Ishikawa (cell line): ENCODE results near the gene HHIPL1.

Experiments used
- CEBPB ChIP-seq: IDR thresholded peaks from 2 replicates; pipeline ENCODE4 v1.6.1; 2012
- CREB1 ChIP-seq: IDR thresholded peaks from 2 replicates; pipeline ENCODE4 v1.6.1; 2012; ENCODE audit warnings: low read depth
- EP300 ChIP-seq: IDR thresholded peaks from 2 replicates; pipeline ENCODE4 v1.6.1; 2012; ENCODE audit warnings: borderline replicate concordance
- RAD21 ChIP-seq: IDR thresholded peaks from 2 replicates; pipeline ENCODE4 v1.6.1; 2012; ENCODE audit warnings: low read depth
- TAF1 ChIP-seq: IDR thresholded peaks from 2 replicates; pipeline ENCODE4 v1.6.1; 2012; ENCODE audit warnings: low read depth, mild to moderate bottlenecking
- YY1 ChIP-seq: IDR thresholded peaks from 2 replicates; pipeline ENCODE4 v1.6.1; 2012; ENCODE audit warnings: low read depth
- TF ChIP-seq, protein P1 (sequence below): IDR thresholded peaks from 2 replicates; pipeline ENCODE4 v1.6.1; 2012; ENCODE audit warnings: low read depth, mild to moderate bottlenecking
- TF ChIP-seq, protein P2 (sequence below): IDR thresholded peaks from 2 replicates; pipeline ENCODE4 v1.6.1; 2012

DNA sequence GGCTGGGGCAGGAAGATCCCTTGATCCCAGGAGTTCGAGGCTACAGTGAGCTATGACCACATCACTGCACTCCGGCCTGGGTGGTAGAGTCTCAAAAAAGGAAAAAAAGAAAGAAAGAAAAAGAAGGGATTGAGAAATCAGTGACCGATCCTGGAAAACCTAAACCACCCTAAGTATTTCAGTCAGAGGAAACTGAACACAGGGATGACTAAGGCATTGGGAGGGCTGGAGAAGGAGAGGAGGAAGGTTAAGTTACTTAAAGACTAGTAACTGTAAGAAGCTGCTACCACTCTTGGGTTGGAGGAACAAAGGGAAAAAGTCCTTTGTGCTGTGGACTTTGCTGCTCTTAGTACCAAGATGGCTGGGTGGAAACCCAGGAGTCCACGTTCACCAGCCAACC is 10.6 kb downstream of the HHIPL1 start:
- no peak for TF ChIP-seq CREB1
- no peak for TF ChIP-seq CEBPB
- TF ChIP-seq, protein P1, sequence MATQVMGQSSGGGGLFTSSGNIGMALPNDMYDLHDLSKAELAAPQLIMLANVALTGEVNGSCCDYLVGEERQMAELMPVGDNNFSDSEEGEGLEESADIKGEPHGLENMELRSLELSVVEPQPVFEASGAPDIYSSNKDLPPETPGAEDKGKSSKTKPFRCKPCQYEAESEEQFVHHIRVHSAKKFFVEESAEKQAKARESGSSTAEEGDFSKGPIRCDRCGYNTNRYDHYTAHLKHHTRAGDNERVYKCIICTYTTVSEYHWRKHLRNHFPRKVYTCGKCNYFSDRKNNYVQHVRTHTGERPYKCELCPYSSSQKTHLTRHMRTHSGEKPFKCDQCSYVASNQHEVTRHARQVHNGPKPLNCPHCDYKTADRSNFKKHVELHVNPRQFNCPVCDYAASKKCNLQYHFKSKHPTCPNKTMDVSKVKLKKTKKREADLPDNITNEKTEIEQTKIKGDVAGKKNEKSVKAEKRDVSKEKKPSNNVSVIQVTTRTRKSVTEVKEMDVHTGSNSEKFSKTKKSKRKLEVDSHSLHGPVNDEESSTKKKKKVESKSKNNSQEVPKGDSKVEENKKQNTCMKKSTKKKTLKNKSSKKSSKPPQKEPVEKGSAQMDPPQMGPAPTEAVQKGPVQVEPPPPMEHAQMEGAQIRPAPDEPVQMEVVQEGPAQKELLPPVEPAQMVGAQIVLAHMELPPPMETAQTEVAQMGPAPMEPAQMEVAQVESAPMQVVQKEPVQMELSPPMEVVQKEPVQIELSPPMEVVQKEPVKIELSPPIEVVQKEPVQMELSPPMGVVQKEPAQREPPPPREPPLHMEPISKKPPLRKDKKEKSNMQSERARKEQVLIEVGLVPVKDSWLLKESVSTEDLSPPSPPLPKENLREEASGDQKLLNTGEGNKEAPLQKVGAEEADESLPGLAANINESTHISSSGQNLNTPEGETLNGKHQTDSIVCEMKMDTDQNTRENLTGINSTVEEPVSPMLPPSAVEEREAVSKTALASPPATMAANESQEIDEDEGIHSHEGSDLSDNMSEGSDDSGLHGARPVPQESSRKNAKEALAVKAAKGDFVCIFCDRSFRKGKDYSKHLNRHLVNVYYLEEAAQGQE: no peak
- TF ChIP-seq EP300: no peak
- no peak for TF ChIP-seq YY1
- TF ChIP-seq RAD21: no peak
- TF ChIP-seq, protein P2, sequence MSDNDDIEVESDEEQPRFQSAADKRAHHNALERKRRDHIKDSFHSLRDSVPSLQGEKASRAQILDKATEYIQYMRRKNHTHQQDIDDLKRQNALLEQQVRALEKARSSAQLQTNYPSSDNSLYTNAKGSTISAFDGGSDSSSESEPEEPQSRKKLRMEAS: no peak
- TF ChIP-seq TAF1: no peak
